Keratinocyte (primary cell): Measurements from ENCODE around the gene SLC23A2. TPM values are rescaled to one million over a fixed set of nuclear protein-coding genes. Genes with fewer than 3 reads are reported as not detected.

ENCODE experiments used
- DNase-seq: peaks from one replicate; pipeline ENCODE4 v3.0.0-alpha.2; 2011; ENCODE audit warnings: low read depth, missing footprints, low spot score
- FAIRE-seq: peaks from 2 replicates; lab custom pipeline; 2011; peaks lifted over from hg19 to GRCh38; lab: Jason Lieb, UNC
- H2AFZ ChIP-seq: 2 replicates; pipeline ENCODE4 v1.6.0; 2012; ENCODE audit warnings: low read length, control low read depth, inconsistent platforms; ENCODE audit not compliant: control insufficient read depth
- H3K27ac ChIP-seq: 2 replicates; pipeline ENCODE4 v1.5.1; 2011; ENCODE audit warnings: low read length; ENCODE audit not compliant: control insufficient read depth, insufficient read depth
- H3K27me3 ChIP-seq: 3 replicates; pipeline ENCODE4 v1.6.0; 2011; ENCODE audit warnings: low read length; ENCODE audit not compliant: control insufficient read depth, insufficient read depth; ENCODE audit errors: extremely low read depth
- H3K36me3 ChIP-seq, 2 experiments: 2 replicates in 1 of 2; 3 replicates in 1 of 2; pipeline ENCODE4 v1.5.1; 2011; ENCODE audit warnings: low read length in 2 of 2, mild to moderate bottlenecking in 1 of 2; ENCODE audit not compliant: control insufficient read depth in 2 of 2, insufficient read depth in 2 of 2; ENCODE audit errors: extremely low read depth in 1 of 2
- H3K4me1 ChIP-seq: 3 replicates; pipeline ENCODE4 v1.5.1; 2011; ENCODE audit warnings: low read length; ENCODE audit not compliant: control insufficient read depth, insufficient read depth; ENCODE audit errors: extremely low read depth
- H3K4me2 ChIP-seq: 3 replicates; pipeline ENCODE4 v1.6.0; 2011; ENCODE audit warnings: low read depth, low read length; ENCODE audit not compliant: control insufficient read depth, insufficient read depth; ENCODE audit errors: extremely low read depth
- H3K4me3 ChIP-seq, 3 experiments: fragments of 200-600 bp in 1 of 3; sonication (generic) in 1 of 3; 2 replicates in 2 of 3; 3 replicates in 1 of 3; pipeline ENCODE4 v1.5.1; 2011 to 2016; ENCODE audit warnings: low read length in 3 of 3, mild to moderate bottlenecking in 3 of 3, control low read depth in 2 of 3, inconsistent platforms in 1 of 3, low read depth in 1 of 3, mixed read lengths in 1 of 3, mixed run types in 1 of 3, moderate library complexity in 1 of 3; ENCODE audit not compliant: control insufficient read depth in 2 of 3, insufficient read depth in 2 of 3; ENCODE audit errors: extremely low read depth in 1 of 3
- H3K79me2 ChIP-seq: 2 replicates; pipeline ENCODE4 v1.6.0; 2012; ENCODE audit warnings: low read length; ENCODE audit not compliant: control insufficient read depth, insufficient read depth
- H3K9ac ChIP-seq: 3 replicates; pipeline ENCODE4 v1.6.0; 2011; ENCODE audit warnings: low read length; ENCODE audit not compliant: control insufficient read depth, insufficient read depth; ENCODE audit errors: extremely low read depth
- H3K9me1 ChIP-seq: 3 replicates; pipeline ENCODE4 v1.6.0; 2011; ENCODE audit warnings: low read length; ENCODE audit not compliant: control insufficient read depth, insufficient read depth; ENCODE audit errors: extremely low read depth
- H3K9me3 ChIP-seq: 2 replicates; pipeline ENCODE4 v1.5.1; 2012; ENCODE audit warnings: low read depth, low read length; ENCODE audit not compliant: control insufficient read depth
- H4K20me1 ChIP-seq: 3 replicates; pipeline ENCODE4 v1.6.0; 2011; ENCODE audit warnings: low read length; ENCODE audit not compliant: control insufficient read depth, insufficient read depth; ENCODE audit errors: extremely low read depth
- EZH2 ChIP-seq: IDR thresholded peaks from one replicate; pipeline ENCODE4 v1.6.1; 2012; ENCODE audit warnings: inconsistent platforms, mild to moderate bottlenecking, low read length, moderate library complexity
- dilution Hi-C: fragments of 300-500 bp; cut with MboI; formaldehyde crosslinking; loops from one replicate; pipeline ENCODE4 v1.7.0; 2020; ENCODE audit warnings: low sequenced_read_pairs; ENCODE audit not compliant: extremely low pct_ligation_motif_present
- polyA plus RNA-seq, 5 experiments: library from polyadenylated mRNA; depleted of rRNA in 3 of 5; stranded (reverse) in 3 of 5; stranded (forward) in 1 of 5; unstranded in 1 of 5; fragments of >200 nt; gene quantifications; 1 replicate in 1 of 5; 2 replicates in 3 of 5; 3 replicates in 1 of 5; pipeline versions ENCODE4 v1.2.1 to v1.2.3, GENCODE V29; 2011 to 2012; ENCODE audit warnings: missing spikeins in 2 of 5, low read depth in 1 of 5, low replicate concordance in 1 of 5
- TF ChIP-seq, protein P1 (sequence below), 3 experiments: IDR thresholded peaks in 1 of 3; conservative IDR thresholded peaks in 1 of 3; optimal IDR thresholded peaks in 1 of 3; 2 replicates in 2 of 3; 3 replicates in 1 of 3; pipeline versions ENCODE3 to v1.5.1; 2011; ENCODE audit warnings: low read length in 3 of 3, mild to moderate bottlenecking in 3 of 3, moderate library complexity in 2 of 3, control low read depth in 1 of 3, inconsistent platforms in 1 of 3; ENCODE audit not compliant: insufficient read depth in 2 of 3; ENCODE audit errors: extremely low read depth in 1 of 3

Gene SLC23A2
- polyA plus RNA-seq, 1 donor (not counting 4 experiments of a cell fraction or from before 2014, with no cell fraction given) = 13.4 TPM

DNA sequence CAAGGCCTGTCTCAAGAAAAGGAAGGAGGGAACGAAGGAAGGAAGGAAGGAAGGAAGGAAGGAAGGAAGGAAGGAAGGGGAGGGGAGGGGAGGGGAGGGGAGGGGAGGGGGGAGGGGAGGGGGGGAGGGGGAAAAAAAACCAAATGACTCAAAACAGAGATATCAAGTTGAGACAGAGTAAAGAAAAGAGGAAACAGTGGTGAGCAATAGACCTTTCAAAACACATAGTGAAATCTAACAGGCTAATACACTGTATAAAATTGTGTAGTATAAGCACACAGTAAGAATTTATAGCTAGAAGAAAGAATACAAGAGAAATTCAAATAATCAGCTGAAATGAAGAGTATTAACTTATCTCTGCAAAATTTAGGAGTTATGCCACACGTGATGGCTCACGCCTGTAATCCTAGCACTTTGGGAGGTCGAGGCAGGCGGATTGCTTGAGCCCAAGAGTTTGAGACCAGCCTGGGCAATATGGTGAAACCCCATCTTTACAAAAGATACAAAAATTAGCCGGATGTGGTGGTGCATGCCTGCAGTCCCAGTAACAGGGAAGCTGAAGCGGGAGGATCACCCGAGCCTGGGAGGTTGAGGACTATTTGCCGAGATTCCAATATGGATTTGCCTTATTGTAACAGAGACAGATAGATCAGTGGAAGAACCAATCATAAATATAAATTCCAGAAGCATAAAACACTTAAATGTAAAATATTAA, 156.4 kb downstream of the SLC23A2 start:
- Histone ChIP-seq H3K4me2 (no peak overlapping the region), H3K36me3 (no peaks in the 10 kb centered on the region), H3K79me2 (no peaks in the 10 kb centered on the region), H3K4me3 (no peak overlapping the region), H3K27me3 (no peaks in the 10 kb centered on the region), H4K20me1 (no peaks in the 10 kb centered on the region), H3K4me1 (no peaks in the 10 kb centered on the region), H3K9me3 (no peaks in the 10 kb centered on the region), H2AFZ (no peak overlapping the region), H3K9ac (no peak overlapping the region), H3K9me1 (no peaks in the 10 kb centered on the region), H3K27ac (no peak overlapping the region)
- dilution Hi-C loops = no loop called here
- no peak for TF ChIP-seq EZH2
- TF ChIP-seq, protein P1, sequence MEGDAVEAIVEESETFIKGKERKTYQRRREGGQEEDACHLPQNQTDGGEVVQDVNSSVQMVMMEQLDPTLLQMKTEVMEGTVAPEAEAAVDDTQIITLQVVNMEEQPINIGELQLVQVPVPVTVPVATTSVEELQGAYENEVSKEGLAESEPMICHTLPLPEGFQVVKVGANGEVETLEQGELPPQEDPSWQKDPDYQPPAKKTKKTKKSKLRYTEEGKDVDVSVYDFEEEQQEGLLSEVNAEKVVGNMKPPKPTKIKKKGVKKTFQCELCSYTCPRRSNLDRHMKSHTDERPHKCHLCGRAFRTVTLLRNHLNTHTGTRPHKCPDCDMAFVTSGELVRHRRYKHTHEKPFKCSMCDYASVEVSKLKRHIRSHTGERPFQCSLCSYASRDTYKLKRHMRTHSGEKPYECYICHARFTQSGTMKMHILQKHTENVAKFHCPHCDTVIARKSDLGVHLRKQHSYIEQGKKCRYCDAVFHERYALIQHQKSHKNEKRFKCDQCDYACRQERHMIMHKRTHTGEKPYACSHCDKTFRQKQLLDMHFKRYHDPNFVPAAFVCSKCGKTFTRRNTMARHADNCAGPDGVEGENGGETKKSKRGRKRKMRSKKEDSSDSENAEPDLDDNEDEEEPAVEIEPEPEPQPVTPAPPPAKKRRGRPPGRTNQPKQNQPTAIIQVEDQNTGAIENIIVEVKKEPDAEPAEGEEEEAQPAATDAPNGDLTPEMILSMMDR (optimal IDR thresholded peaks at IDR 0.05 in 1 of 3, IDR thresholded peaks at IDR 0.05 in 1 of 3, conservative IDR thresholded peaks at IDR 0.05 in 1 of 3; ENCODE audit: extremely low read depth in 1 of 3, insufficient read depth in 2 of 3, low read length in 3 of 3) = no peak
- DNase-seq (no peak), FAIRE-seq (no peak)

DNA sequence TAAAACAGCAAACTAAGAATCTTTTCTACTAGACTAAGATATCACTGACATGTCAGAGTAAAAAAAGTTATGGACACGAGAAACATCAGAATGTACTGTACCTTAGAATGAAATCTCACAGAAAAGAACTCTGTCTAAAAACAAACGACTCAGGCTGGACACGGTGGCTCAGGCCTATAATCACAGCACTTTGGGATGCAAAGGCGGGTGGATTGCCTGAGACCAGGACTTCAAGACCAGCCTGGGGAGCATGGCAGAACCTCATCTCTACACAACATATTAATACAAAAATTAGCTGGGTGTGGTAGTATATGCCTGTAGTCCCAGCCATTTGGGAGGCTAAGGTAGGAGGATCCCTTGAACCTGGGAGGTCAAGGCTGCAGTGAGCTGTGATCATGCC, 157.0 kb downstream of the SLC23A2 start:
- TF ChIP-seq, protein P1 (optimal IDR thresholded peaks at IDR 0.05 in 1 of 3, IDR thresholded peaks at IDR 0.05 in 1 of 3, conservative IDR thresholded peaks at IDR 0.05 in 1 of 3; ENCODE audit: extremely low read depth in 1 of 3, insufficient read depth in 2 of 3, low read length in 3 of 3) = no peak
- TF ChIP-seq EZH2 = no peak
- H3K9ac ChIP-seq = no peak overlapping the region
- DNase-seq (no peak), FAIRE-seq (no peak)
- no peak overlapping the region for H3K27ac ChIP-seq
- no peak overlapping the region for H3K4me2 ChIP-seq
- H2AFZ ChIP-seq = no peak overlapping the region
- no peaks in the 10 kb centered on the region for H3K79me2 ChIP-seq
- H3K4me3 ChIP-seq = no peak overlapping the region
- no peaks in the 10 kb centered on the region for H3K27me3 ChIP-seq
- H3K9me1 ChIP-seq = no peaks in the 10 kb centered on the region
- no peaks in the 10 kb centered on the region for H4K20me1 ChIP-seq
- no peaks in the 10 kb centered on the region for H3K4me1 ChIP-seq
- no peaks in the 10 kb centered on the region for H3K9me3 ChIP-seq
- no peaks in the 10 kb centered on the region for H3K36me3 ChIP-seq
- dilution Hi-C loops = no loop called here
